Small intestine (tissue), 16 donors: ENCODE results near the gene TMEM170B. TPM values are rescaled to one million over a fixed set of nuclear protein-coding genes. Genes with fewer than 3 reads are reported as not detected.
A peak's percentile ranks its signal among the peaks of the same experiment; 100 is the strongest.

Experiments used
- DNase-seq, 2 donors: peaks; one replicate each; pipeline versions ENCODE4 v3.0.0 to v3.0.0-alpha.2; 2013
- FAIRE-seq: peaks from 2 replicates; lab custom pipeline; 2012; peaks lifted over from hg19 to GRCh38; lab: Jason Lieb, UNC
- H3K27ac ChIP-seq, 3 donors: one replicate each; pipeline ENCODE4 v1.5.1; 2013; ENCODE audit warnings: low read length in 2 of 3, mild to moderate bottlenecking in 2 of 3, control low read depth in 1 of 3, inconsistent platforms in 1 of 3, low read depth in 1 of 3, moderate library complexity in 1 of 3
- H3K27me3 ChIP-seq, 3 donors: one replicate each; pipeline ENCODE4 v1.6.1; 2013; ENCODE audit warnings: low read length in 3 of 3, inconsistent platforms in 1 of 3; ENCODE audit not compliant: control insufficient read depth in 3 of 3, insufficient read depth in 3 of 3
- H3K36me3 ChIP-seq, 3 donors: one replicate each; pipeline ENCODE4 v1.6.1; 2013; ENCODE audit warnings: low read length in 3 of 3, inconsistent platforms in 1 of 3, low read depth in 1 of 3, mild to moderate bottlenecking in 1 of 3, moderate library complexity in 1 of 3; ENCODE audit not compliant: control insufficient read depth in 3 of 3, insufficient read depth in 2 of 3
- H3K4me1 ChIP-seq, 3 donors: one replicate each; pipeline ENCODE4 v1.6.1; 2013; ENCODE audit warnings: low read length in 2 of 3, inconsistent platforms in 1 of 3, low read depth in 1 of 3, mild to moderate bottlenecking in 1 of 3, moderate library complexity in 1 of 3; ENCODE audit not compliant: control insufficient read depth in 3 of 3, insufficient read depth in 2 of 3
- H3K4me3 ChIP-seq, 3 donors: one replicate each; pipeline ENCODE4 v1.5.1; 2013; ENCODE audit warnings: low read length in 3 of 3, control low read depth in 1 of 3, inconsistent platforms in 1 of 3, low read depth in 1 of 3, mild to moderate bottlenecking in 1 of 3, moderate library complexity in 1 of 3
- H3K9me3 ChIP-seq, 2 donors: one replicate each; pipeline ENCODE4 v1.6.1; 2013; ENCODE audit warnings: low read depth in 1 of 2, low read length in 1 of 2; ENCODE audit not compliant: control insufficient read depth in 2 of 2, insufficient read depth in 1 of 2
- WGBS, 3 donors: extraction: QIAGEN DNeasy Blood & Tissue Kit; methylation state at CpG; one replicate each; pipeline ENCODE4 v1.1.7; 2013; 5-methylcytosine and 5-hydroxymethylcytosine counted together
- long read RNA-seq, 10 donors: transcript quantifications; one replicate each; lab custom pipeline, GENCODE V29; 2026
- polyA plus RNA-seq, 4 donors: library from polyadenylated mRNA; stranded (reverse) in 3 of 4; unstranded in 1 of 4; fragments of 200-250 nt in 3 of 4; fragments of 120-200 nt in 1 of 4; gene quantifications; one replicate each; pipeline versions ENCODE4 v1.2.1 to v1.2.3, GENCODE V29; 2013
- donor health status: healthy with polysubstance abuse.
- donor health status: control.
- donor health status: control.
- donor health status: Bipolar disorder and iron deficiency.
- donor health status: healthy.

The TMEM170B gene, protein sequence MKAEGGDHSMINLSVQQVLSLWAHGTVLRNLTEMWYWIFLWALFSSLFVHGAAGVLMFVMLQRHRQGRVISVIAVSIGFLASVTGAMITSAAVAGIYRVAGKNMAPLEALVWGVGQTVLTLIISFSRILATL
- polyA plus RNA-seq, result 1 to 10 TPM in 2 of 4 donors, under 1 TPM in 2; under 0.01 to 3.6 (median 0.78) TPM
- long read RNA-seq, donor 1, result 0 reads
- long read RNA-seq, donor 2, result 0 reads
- long read RNA-seq, donor 3, result 0 reads
- long read RNA-seq, donor 4, result 0 reads
- long read RNA-seq, donor 5, result 0 reads
- long read RNA-seq, donor 6, full-length matches to known transcripts, result 1 of 1 reads
- long read RNA-seq, donor 6, partial matches to known transcripts, result 0 of 1 reads
- long read RNA-seq, donor 6, other reads (novel, unspliced or antisense), result 0 of 1 reads
- long read RNA-seq, donor 7, result 0 reads
- long read RNA-seq, donor 8, result 0 reads
- long read RNA-seq, donor 9, result 0 reads
- long read RNA-seq, donor 10, result 0 reads

DNA sequence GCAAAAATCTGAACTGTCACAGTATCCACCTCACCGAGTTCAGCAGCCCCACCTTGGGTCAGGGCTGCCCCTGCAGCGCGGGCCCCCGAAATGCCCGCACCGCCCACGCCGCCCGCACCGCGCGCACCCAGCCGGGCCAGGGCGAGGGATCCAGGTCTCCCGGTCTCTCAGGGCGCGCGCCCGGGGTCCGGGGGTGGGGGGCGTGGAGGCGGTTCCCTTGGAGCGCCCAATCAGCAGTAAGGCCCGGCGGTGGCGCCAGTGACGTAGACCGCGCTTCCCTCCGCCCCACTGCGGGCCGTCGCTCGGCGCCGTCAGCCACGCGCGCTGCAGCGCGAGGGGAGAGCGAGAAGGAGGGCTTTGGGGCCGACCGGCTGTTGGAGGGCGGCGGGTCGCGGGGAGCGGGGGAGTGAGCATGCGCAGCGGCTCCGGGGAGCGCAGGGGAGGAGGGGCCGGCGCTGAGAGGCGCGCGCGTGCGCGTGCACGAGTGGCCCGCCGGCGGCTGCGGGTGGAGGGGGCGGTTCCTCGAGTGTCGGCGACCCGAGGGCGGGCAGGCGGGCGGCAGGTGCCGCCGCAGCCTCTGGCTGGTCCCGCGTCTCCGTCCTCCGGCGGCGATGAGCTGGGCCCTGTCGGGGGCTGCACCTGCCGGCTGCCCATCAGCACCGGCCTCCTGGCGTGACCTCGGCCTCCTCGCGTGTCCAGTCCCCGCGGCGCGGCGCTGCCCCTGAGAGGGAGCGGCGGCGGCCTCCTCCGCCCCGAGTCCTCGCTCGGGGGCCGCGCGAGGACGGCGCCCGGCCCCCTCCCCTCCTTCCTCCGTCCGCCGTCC, at the start of gene TMEM170B:
TSS of gene TMEM170B (plus strand) at position 521 of the 823 bp plus-strand sequence. CDS start 529 bp downstream, outside the sequence.
- Histone ChIP-seq H3K9me3 (no peaks in the 10 kb centered on the region), H3K4me1 (peaks cover 0 to 1% (median 0%) of the 10 kb centered on the region in 3 donors), H3K4me3 (peak within 1 kb of the TSS; percentile 71 to 81 (median 75)), H3K27me3 (peaks cover 0 to 3% (median 0%) of the 10 kb centered on the region in 3 donors), H3K36me3 (no peaks in the 10 kb centered on the region), H3K27ac (peak within 1 kb of the TSS; percentile 45 to 80 (median 59))
- WGBS, 3 donors, result 0 to 1% (median 1%) methylated on average over 60 to 110 of the region's 110 CpGs
- DNase-seq, result peak; percentile 80 to 96
- FAIRE-seq, result no peak

DNA sequence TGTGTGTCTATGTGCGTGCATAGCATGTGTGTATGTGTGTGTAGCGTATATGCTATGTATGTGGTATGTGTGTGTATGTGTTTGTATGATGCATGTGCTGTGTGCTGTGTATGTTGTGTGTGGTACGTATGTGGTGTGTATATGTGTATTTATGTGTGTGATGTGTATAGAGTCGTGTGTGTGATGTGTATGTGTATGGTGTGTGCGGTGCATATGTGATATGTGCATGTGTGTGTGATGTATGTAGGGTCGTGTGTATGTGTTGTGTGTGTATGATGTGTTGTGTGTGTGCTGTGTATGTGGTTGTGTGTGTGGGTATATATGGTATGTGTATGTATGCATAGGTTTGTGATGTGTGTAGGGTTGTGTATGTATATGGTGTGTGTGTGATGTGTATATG, 46.6 kb upstream of the TMEM170B start:
- FAIRE-seq (no peak), DNase-seq (no peak)
- no peaks in the 10 kb centered on the region for H3K9me3 ChIP-seq
- no peak overlapping the region for H3K4me3 ChIP-seq
- 65 to 91% (median 69%) methylated on average over 6 of the region's 6 CpGs for WGBS, 3 donors
- no peaks in the 10 kb centered on the region for H3K27me3 ChIP-seq
- no peaks in the 10 kb centered on the region for H3K4me1 ChIP-seq
- H3K36me3 ChIP-seq, result no peaks in the 10 kb centered on the region
- H3K27ac ChIP-seq, result no peak overlapping the region

DNA sequence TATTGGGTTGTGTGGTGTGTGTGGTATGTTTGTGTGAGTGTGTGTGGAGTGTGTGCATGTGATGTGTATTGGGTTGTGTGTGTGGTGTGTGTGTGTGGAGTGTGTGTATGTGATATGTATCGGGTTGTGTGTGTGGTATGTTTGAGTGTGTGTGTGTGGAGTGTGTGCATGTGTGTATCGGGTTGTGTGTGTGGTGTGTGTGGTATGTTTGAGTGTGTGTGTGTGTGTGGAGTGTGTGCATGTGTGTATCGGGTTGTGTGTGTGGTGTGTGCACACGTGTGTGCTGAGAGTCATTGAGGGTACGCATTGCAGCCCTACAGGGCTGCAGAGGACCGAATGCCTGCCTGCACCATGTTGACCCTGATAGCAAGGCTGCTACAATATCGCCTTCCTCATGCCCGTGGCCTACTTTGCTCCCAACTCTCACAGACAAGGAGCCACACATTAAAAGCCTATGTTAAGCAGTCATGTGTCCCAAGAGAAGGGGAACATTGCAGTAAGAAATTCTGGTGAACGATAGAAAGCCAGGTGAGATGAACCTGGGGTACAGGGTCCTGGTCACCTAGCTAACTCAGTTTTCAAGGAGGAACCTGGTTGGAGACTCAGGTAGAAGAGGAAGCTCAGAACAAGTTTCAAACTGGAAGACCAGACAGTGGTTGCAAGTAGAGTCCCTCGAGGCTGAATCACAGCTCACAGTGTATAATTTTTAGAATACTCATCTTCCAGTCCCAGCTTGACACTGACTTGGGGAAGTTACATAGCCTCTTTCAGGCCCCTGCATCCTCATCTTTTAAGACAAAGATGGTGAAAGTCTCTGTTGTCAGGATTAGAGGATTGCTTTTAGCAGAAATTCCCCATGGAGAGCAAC, 45.7 kb upstream of the TMEM170B start:
- DNase-seq (no peak), FAIRE-seq (no peak)
- Histone ChIP-seq H3K4me1 (no peaks in the 10 kb centered on the region), H3K4me3 (no peak overlapping the region), H3K36me3 (no peaks in the 10 kb centered on the region), H3K27me3 (no peaks in the 10 kb centered on the region), H3K9me3 (no peaks in the 10 kb centered on the region), H3K27ac (no peak overlapping the region)
- 86 to 91% (median 89%) methylated on average over 10 of the region's 10 CpGs for WGBS, 3 donors

DNA sequence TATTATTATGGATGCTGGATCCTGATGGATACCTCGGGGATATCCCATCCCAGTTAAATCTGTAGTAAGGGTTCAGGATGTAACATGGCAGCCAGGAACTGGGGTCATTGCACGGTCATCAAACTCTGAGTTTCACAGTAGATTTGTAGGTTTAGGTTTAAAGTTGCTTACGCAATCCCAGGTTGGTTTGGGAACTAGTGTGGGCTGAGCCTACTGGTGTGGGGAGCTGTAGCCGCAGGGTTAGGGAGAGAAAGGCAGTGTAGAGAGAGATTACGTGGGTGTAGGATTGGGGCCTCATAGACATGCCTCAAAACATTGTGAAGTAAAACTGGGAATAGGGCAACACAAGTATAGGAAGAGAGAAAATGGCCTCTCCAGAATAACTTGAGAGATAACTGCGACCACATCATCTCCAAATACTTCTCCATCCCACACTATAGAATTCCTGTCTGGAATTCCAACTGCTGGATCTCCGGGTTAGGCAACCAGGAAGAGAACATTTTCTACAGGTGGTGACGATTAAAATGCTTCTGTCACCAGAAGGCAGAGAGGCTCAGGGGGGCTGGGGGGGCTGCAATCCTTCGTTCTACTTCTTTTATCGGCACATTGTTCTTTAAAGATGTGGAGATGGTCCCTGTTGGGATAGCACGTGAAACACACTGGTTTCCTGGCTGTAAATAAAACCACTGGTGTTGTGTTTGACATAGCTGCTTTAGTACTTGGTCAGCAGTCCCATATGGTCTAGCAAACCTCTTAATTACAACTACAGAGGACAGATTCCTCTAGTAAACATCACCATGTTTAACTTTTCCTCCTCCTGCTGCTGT, 44.9 kb upstream of the TMEM170B start:
- no peak overlapping the region for H3K4me3 ChIP-seq
- WGBS, 3 donors, result 81 to 93% (median 85%) methylated on average over 11 of the region's 11 CpGs
- FAIRE-seq (no peak), DNase-seq (no peak)
- no peaks in the 10 kb centered on the region for H3K27me3 ChIP-seq
- H3K9me3 ChIP-seq, result no peaks in the 10 kb centered on the region
- H3K36me3 ChIP-seq, result no peaks in the 10 kb centered on the region
- no peak overlapping the region for H3K27ac ChIP-seq
- no peaks in the 10 kb centered on the region for H3K4me1 ChIP-seq

DNA sequence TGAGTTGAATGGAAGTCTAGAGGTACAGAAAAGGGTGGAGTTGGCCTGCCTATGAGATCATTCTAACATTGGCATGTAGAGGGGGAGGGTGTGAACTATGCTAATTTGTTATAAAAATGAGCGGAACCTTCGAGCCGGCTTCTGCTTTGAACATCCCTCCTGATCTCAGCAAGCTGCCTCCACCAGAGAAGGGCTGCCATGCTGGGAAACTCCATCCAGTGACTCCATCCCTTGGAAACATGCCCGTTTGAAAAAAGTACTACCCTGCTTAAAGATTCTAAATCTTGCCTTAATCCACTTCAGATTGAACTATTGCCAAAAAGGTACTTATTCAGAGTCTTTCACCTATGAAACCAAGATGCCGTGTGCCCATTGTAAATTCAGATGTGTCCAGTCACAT, 43.6 kb upstream of the TMEM170B start:
- 72 to 90% (median 75%) methylated on average over 5 of the region's 5 CpGs for WGBS, 3 donors
- no peak for FAIRE-seq

DNA sequence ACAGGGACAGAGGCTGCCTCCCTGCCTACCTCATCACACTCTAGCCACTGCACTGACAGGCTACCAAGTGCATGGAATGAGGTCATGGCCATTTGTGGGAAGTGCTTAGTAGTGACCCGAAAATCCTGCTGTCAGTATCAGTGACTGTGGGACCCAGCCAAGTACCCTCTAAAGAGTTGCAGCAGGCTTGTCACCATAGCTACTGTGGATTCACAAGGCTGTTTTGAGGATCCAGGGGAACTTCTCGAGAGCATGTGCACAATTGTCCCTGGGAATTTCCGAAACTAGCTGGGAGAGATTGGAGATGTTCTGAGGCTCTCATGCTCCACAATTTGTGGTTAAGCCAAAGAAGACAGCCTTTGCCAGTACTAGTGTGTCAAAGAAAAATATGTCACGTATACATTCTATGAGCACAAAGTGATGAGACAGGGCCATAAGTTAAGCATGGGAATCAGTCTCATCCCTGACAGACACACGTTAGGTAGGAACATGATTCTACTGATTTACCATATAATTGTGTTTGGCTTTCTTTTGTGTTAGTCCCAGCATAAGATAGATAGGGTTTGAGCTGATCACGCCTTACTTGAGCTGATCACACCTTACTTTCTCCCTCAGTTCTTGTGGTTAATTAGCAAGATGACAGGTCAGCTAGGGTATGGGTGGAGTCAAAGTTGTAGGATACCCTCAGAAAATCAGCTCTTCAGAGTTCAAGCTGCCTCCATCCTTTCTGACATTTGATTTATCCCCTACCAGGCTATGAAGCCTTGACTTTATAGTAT, 42.6 kb upstream of the TMEM170B start:
- H3K36me3 ChIP-seq, result no peaks in the 10 kb centered on the region
- no peak for DNase-seq
- H3K27ac ChIP-seq, result no peak overlapping the region
- WGBS, 3 donors, result 59 to 89% (median 64%) methylated on average over 6 of the region's 6 CpGs
- no peaks in the 10 kb centered on the region for H3K27me3 ChIP-seq
- no peaks in the 10 kb centered on the region for H3K4me1 ChIP-seq
- H3K4me3 ChIP-seq, result no peak overlapping the region
- FAIRE-seq, result no peak
- H3K9me3 ChIP-seq, result peaks cover 0 to 2% of the 10 kb centered on the region in 2 donors

More for the DNA sequence above, 43.6 kb upstream of the TMEM170B start:
- Histone ChIP-seq H3K4me3 (no peak overlapping the region), H3K27ac (no peak overlapping the region), H3K9me3 (peaks cover 0 to 2% of the 10 kb centered on the region in 2 donors), H3K36me3 (no peaks in the 10 kb centered on the region), H3K4me1 (no peaks in the 10 kb centered on the region), H3K27me3 (no peaks in the 10 kb centered on the region)
- DNase-seq, result no peak

DNA sequence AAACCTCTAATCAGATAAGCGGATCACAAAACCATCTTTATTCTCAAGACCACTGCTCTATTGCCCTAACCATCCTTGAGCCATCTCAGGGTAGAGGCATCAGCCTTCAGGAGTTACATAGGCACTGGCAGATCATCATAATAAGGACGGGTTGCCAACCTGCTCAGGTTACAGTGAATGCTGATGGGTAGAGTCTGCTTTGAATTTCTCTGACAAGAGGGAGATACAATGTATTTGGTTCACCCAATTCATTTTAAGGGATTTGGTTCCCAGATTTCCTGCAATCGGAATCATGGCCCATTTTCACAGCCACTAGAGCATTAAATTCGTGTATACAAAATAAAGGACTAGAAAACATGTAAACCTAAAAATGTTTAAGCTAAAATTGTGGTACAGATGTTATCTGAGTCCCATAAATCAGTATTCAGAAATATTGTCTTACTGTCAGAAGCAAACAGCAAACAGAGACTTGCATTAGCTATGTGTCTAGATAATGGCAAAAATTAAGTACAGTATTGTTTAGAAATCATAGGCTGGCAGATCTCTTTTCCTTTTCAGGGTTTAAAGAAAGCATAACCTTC, 41.9 kb upstream of the TMEM170B start:
- H3K27ac ChIP-seq, result no peak overlapping the region
- H3K9me3 ChIP-seq, result peaks cover 0 to 2% of the 10 kb centered on the region in 2 donors
- H3K36me3 ChIP-seq, result no peaks in the 10 kb centered on the region
- WGBS, 3 donors, result 71 to 77% (median 74%) methylated on average over 4 of the region's 4 CpGs
- no peaks in the 10 kb centered on the region for H3K4me1 ChIP-seq
- H3K4me3 ChIP-seq, result no peak overlapping the region
- DNase-seq, result peak in 1 of 2 donors; percentile 18
- FAIRE-seq, result no peak
- no peaks in the 10 kb centered on the region for H3K27me3 ChIP-seq
